NT2/D1 (cell line): ENCODE results near the gene NDST1.

Experiments
- DNase-seq: peaks from one replicate; pipeline ENCODE4 v3.0.0-alpha.2; 2011; ENCODE audit warnings: low read depth, low spot score
- H3K27me3 ChIP-seq: 2 replicates; pipeline ENCODE4 v1.6.0; 2011; ENCODE audit warnings: mild to moderate bottlenecking; ENCODE audit not compliant: insufficient read length, insufficient read depth
- H3K36me3 ChIP-seq: 2 replicates; pipeline ENCODE4 v1.6.1; 2011; ENCODE audit warnings: mild to moderate bottlenecking, low read length, mixed read lengths; ENCODE audit not compliant: insufficient read depth, insufficient read length
- H3K4me1 ChIP-seq: 2 replicates; pipeline ENCODE4 v1.5.1; 2011; ENCODE audit not compliant: insufficient read depth, insufficient read length
- H3K4me3 ChIP-seq: 2 replicates; pipeline ENCODE4 v1.5.1; 2011; ENCODE audit warnings: low read depth; ENCODE audit not compliant: insufficient read length
- H3K9ac ChIP-seq: 2 replicates; pipeline ENCODE4 v1.6.0; 2011; ENCODE audit warnings: low read depth; ENCODE audit not compliant: insufficient read length
- H3K9me3 ChIP-seq: 2 replicates; pipeline ENCODE4 v1.5.1; 2011; ENCODE audit warnings: mild to moderate bottlenecking, low read length; ENCODE audit not compliant: insufficient read depth
- SUZ12 ChIP-seq: IDR thresholded peaks from 2 replicates; pipeline ENCODE4 v1.6.1; 2011; ENCODE audit not compliant: insufficient read length, insufficient read depth; ENCODE audit errors: extremely low read depth
- YY1 ChIP-seq: IDR thresholded peaks from 2 replicates; pipeline ENCODE4 v1.6.1; 2011; ENCODE audit not compliant: insufficient read length, insufficient read depth
- ZNF274 ChIP-seq: IDR thresholded peaks from 2 replicates; pipeline ENCODE4 v1.6.1; 2011; ENCODE audit warnings: mild to moderate bottlenecking, low read depth, low read length

The NDST1 gene

GRCh38 chr5:150568663-150569062, 60.7 kb downstream of the NDST1 start:
- DNase-seq, result no peak
- no peak for TF ChIP-seq SUZ12
- no peak for TF ChIP-seq YY1
- no peak for TF ChIP-seq ZNF274
- no peaks in the 10 kb centered on the region for H3K27me3 ChIP-seq
- peaks cover 2% of the 10 kb centered on the region for H3K4me1 ChIP-seq
- H3K9me3 ChIP-seq, result no peaks in the 10 kb centered on the region
- H3K9ac ChIP-seq, result no peak overlapping the region
- H3K4me3 ChIP-seq, result no peak overlapping the region
- no peaks in the 10 kb centered on the region for H3K36me3 ChIP-seq

GRCh38 chr5:150570333-150570732, 62.4 kb downstream of the NDST1 start:
- Histone ChIP-seq H3K27me3 (no peaks in the 10 kb centered on the region), H3K9ac (no peak overlapping the region)
- no peak for TF ChIP-seq YY1
- TF ChIP-seq ZNF274, result no peak
- no peak for TF ChIP-seq SUZ12

GRCh38 chr5:150571836-150572235, 63.9 kb downstream of the NDST1 start:
- no peak for TF ChIP-seq ZNF274
- no peak for TF ChIP-seq YY1
- TF ChIP-seq SUZ12, result no peak
- Histone ChIP-seq H3K4me3 (no peak overlapping the region), H3K36me3 (no peaks in the 10 kb centered on the region), H3K27me3 (no peaks in the 10 kb centered on the region), H3K4me1 (peaks cover 4% of the 10 kb centered on the region), H3K9ac (no peak overlapping the region), H3K9me3 (no peaks in the 10 kb centered on the region)
- DNase-seq, result no peak

More at GRCh38 chr5:150570333-150570732, 62.4 kb downstream of the NDST1 start:
- H3K9me3 ChIP-seq, result no peaks in the 10 kb centered on the region
- DNase-seq, result no peak
- H3K36me3 ChIP-seq, result no peaks in the 10 kb centered on the region
- no peak overlapping the region for H3K4me3 ChIP-seq
- H3K4me1 ChIP-seq, result peaks cover 4% of the 10 kb centered on the region

- no peaks in the 10 kb centered on the region for H3K36me3 ChIP-seq
- TF ChIP-seq YY1, result no peak
- H3K4me3 ChIP-seq, result no peak overlapping the region
- peaks cover 4% of the 10 kb centered on the region for H3K4me1 ChIP-seq
- H3K9ac ChIP-seq, result no peak overlapping the region
- no peaks in the 10 kb centered on the region for H3K27me3 ChIP-seq
- H3K9me3 ChIP-seq, result no peaks in the 10 kb centered on the region
- DNase-seq, result no peak
Observed at GRCh38 chr5:150573216-150573615, 65.3 kb downstream of the NDST1 start.

- Histone ChIP-seq H3K4me1 (peaks cover 4% of the 10 kb centered on the region), H3K9me3 (no peaks in the 10 kb centered on the region), H3K4me3 (no peak overlapping the region), H3K9ac (no peak overlapping the region), H3K36me3 (no peaks in the 10 kb centered on the region), H3K27me3 (no peaks in the 10 kb centered on the region)
- DNase-seq, result no peak
- TF ChIP-seq SUZ12 (no peak), ZNF274 (no peak), YY1 (no peak)
Observed at GRCh38 chr5:150573867-150574817, 66.2 kb downstream of the NDST1 start.

- peaks cover 4% of the 10 kb centered on the region for H3K4me1 ChIP-seq
- no peak overlapping the region for H3K9ac ChIP-seq
- no peaks in the 10 kb centered on the region for H3K27me3 ChIP-seq
- H3K36me3 ChIP-seq, result no peaks in the 10 kb centered on the region
- TF ChIP-seq ZNF274, result no peak
- no peak for TF ChIP-seq SUZ12
- TF ChIP-seq YY1, result no peak
- H3K9me3 ChIP-seq, result no peaks in the 10 kb centered on the region
- no peak for DNase-seq
- H3K4me3 ChIP-seq, result no peak overlapping the region
Observed at GRCh38 chr5:150574818-150575547, 67.1 kb downstream of the NDST1 start.
